GM21381 (cell line): ENCODE data around the gene TMOD1.
"Not testable (repeated sequence)": the region's sequence is repeated elsewhere in the genome, so short reads cannot be mapped to it uniquely, and the experiment has no call there.

ENCODE experiments used
- ATAC-seq: cut with Tn5 transposase; IDR thresholded peaks from one replicate; pipeline ENCODE4 v1.9.1; 2021; ENCODE audit warnings: mild to moderate bottlenecking, moderate library complexity; ENCODE audit not compliant: unreplicated experiment

Gene TMOD1

GRCh38 chr9:97501177-97501971, at the start of gene TMOD1:
Gene TMOD1, plus strand, starts transcription at chr9:97501666. Its CDS starts 22,523 bp downstream, at chr9:97524189.
- ATAC-seq, result peak; percentile 55

DNA sequence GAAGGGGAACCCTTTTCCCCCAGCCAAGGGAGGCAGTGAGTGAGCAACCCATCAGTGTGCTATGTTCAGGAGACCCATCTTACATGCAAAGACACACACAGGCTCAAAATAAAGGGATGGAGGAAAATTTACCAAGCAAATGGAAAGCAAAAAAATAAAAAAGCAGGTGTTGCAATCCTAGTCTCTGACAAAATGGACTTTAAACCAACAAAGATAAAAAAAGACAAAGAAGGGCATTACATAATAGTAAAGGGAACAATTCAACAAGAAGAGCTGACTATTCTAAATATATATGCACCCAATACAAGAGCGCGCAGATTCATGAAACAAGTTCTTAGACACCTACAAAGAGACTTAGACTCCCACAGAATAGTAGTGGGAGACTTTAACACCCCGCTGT, 47.9 kb upstream of the TMOD1 start:
- not testable (repeated sequence) for ATAC-seq

DNA sequence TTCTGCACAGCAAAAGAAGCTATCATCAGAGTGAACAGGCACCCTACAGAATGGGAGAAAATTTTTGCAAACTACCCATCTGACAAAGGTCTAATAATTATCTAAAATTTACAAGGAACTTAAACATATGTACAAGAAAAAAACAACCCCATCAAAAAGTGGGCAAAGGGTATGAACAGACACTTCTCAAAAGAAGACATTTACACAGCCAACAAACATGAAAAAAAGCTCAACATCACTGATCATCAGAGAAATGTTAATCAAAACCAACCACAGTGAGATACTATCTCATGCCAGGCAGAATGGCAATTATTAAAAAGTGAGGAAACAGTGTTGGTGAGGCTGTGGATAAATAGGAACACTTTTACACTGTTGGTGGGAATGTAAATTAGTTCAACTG, 44.6 kb upstream of the TMOD1 start:
- not testable (repeated sequence) for ATAC-seq

GRCh38 chr9:97459326-97459725, 42.1 kb upstream of the TMOD1 start:
- ATAC-seq, result no peak

DNA sequence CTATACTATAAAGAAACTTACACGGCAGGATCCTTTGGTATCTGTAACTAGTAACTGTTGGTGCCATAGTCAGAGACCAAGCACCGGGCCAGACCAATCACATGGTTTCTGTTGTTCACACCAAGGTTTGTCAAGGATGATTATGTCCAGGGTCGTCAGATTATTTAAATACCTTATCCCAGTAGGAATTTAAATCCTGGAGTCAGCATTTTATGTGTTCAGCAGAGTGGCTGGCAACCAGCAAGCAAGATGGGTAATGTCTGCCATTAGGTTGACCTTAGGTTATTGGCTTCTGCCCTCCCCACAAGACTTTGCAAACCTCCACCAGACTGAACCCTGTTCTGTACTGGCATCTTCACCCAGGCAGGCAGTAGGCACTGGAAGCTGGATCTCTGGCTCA, 39.3 kb upstream of the TMOD1 start:
- ATAC-seq, result no peak

GRCh38 chr9:97462914-97463313, 38.6 kb upstream of the TMOD1 start:
- ATAC-seq, result no peak

DNA sequence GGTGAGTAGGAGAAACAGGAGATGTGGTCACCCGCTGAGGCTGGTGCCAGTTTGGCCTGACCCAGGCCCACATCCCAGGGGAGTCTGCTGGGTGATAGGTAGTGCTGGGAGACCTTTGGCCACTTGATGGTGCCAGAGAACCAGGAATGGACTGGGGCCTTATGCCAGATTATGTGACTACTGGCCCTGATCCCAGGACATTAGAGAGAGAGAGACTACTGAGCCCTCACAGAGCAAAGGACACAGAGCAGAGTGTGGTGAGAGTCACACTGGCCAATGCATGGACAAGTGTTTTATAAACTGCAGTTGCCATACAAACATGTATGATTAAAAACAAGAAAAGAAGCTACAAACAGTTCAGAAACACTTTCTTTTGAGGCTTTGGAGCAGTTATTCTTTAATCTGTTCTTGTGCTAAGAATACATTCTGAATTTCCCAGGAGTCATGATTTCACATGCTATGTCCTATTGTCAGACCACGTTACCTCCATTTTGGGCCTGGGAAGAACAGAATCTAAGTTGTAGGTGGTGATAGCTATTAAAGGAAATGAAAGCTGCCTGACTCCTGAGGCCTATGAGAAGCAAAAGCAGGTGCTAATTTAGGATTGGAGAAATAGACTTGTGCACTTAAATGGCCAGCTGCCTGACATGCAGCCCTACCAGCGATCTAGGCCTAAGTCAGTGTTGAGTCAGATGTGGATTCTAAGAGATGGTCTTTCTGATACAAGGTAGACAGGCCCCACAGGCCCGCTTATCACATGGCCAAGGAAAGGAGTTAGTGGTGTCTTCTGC, 32.6 kb upstream of the TMOD1 start:
- peak; percentile 75 for ATAC-seq

- no peak for ATAC-seq
These were observed 31.4 kb upstream of the TMOD1 start for GRCh38 chr9:97470076-97470475.

GRCh38 chr9:97473717-97474116, 27.7 kb upstream of the TMOD1 start:
- no peak for ATAC-seq

DNA sequence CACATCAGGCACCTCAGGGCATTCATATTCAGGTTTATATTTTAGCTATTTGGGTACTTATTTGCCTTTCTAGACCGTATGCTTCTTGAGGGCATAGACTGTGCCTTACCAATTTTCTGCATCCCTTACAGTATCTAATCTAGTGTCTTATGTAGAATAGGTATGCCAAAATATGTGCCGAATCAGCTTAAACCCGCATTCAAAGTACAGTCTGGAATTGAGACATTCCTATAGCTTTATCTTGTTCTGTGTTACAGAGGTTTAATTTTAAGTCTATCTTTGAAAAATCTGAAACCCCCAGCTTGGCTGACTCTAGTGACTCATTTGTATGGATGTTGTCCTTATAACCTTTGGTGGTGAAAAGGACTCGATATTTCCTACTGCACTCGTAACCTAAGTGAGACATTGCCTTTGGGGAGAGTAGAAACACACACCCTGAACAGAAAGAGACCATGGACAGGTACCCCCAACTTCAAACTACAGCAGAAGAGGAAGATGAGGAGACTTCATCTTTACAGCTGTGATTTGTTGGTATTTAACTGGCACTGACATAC, 27.0 kb upstream of the TMOD1 start:
- no peak for ATAC-seq

GRCh38 chr9:97475059-97475458, 26.4 kb upstream of the TMOD1 start:
- ATAC-seq, result no peak

GRCh38 chr9:97478301-97478981, 23.0 kb upstream of the TMOD1 start:
- no peak for ATAC-seq

DNA sequence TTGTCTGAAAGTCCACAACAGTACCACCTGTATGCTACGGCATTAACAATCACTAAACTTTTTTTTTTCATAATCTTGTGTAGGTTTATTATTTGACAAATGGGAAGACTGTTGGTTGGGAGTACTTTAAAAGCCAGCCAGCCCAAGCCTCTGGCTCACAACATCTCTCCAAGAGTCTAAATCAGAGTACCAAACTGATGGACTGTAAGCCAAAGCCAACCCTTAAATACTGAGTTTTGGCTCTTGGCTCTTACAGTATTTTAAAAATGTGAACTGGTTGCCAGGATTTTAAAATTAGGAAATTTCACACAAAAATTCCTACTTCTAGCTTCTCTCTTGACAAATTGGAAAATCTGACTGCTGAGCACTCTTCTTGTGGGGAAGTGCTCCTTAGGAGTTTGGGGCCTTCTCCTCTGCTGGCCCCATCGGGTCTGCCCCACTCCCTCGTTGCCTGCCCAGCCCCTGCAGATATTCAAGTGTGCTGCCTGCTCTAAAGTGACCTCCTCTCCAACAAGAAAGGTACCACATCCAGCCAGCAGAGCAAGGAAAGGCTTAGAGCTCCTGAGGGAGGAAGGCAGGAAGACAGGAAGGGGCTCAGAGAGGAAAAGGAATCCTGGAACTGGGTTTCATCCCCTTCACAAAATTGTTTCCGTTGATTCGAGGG, 21.8 kb upstream of the TMOD1 start:
- ATAC-seq, result no peak

DNA sequence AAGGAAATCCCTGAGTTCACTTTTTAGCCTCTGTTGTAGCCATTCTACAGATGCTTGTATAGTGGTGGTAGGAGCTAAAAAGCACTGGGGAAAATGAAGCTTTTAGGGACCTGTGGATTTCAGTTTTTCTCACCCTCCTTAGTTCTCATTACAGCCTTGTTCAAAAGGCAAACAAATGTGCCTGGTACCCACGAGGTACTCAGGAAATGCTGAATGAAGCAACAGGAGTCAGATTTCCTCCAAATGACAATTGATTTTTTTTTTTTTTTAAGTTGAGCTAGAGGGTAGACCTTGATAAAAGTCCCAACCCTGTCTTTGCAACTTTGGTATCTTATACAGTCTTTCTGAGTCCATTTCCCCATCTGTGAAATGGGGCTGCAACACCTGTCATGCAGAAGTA, 21.3 kb upstream of the TMOD1 start:
- no peak for ATAC-seq

GRCh38 chr9:97480749-97481148, 20.7 kb upstream of the TMOD1 start:
- ATAC-seq, result no peak

GRCh38 chr9:97484134-97484533, 17.3 kb upstream of the TMOD1 start:
- no peak for ATAC-seq

GRCh38 chr9:97487107-97487506, 14.4 kb upstream of the TMOD1 start:
- no peak for ATAC-seq

GRCh38 chr9:97487861-97488260, 13.6 kb upstream of the TMOD1 start:
- ATAC-seq, result no peak

DNA sequence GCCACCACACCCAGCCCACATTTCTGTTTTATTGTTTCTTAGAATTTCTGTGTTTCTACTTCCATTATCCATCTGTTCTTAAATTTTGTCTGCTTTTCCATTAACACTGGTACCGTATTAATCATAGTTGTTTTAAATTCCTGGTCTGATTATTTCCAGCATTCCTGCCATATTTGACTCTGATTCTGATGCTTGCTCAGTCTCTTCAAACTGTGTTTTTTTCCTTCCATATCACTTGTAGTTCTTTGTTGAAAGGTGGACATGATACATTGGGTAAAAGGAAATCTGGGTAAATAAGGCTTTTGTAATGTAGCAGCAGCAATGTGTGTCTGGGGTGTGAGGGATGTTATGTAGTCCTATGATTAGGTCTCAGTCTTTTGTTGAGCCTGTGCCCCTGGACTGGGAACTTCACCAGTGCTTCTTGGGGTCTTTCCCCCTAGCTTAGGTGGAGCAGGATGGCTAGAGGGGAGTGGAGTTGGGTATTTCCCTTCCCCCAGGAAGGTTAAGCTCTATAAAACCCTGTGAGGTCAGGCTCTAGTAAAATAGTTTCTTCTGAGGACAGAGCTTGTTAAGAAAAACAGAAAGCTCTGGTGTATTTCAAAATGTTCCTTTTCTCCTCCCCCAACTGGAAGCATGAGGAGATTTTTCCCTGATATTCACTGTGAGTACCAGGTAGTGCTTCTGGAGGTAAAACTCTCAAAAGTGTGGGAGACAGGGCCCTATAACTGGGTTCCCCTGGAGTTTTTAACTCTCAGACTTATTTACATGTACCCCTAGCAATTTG, 10.1 kb upstream of the TMOD1 start:
- no peak for ATAC-seq
